HG03139 (cell line): ENCODE measurements around the gene LIMK2.
"Not testable (repeated sequence)": the region's sequence is repeated elsewhere in the genome, so short reads cannot be mapped to it uniquely, and the experiment has no call there.

Source experiments
- ATAC-seq: cut with Tn5 transposase; IDR thresholded peaks from one replicate; pipeline ENCODE4 v1.9.1; 2021; ENCODE audit not compliant: unreplicated experiment

The LIMK2 gene

DNA sequence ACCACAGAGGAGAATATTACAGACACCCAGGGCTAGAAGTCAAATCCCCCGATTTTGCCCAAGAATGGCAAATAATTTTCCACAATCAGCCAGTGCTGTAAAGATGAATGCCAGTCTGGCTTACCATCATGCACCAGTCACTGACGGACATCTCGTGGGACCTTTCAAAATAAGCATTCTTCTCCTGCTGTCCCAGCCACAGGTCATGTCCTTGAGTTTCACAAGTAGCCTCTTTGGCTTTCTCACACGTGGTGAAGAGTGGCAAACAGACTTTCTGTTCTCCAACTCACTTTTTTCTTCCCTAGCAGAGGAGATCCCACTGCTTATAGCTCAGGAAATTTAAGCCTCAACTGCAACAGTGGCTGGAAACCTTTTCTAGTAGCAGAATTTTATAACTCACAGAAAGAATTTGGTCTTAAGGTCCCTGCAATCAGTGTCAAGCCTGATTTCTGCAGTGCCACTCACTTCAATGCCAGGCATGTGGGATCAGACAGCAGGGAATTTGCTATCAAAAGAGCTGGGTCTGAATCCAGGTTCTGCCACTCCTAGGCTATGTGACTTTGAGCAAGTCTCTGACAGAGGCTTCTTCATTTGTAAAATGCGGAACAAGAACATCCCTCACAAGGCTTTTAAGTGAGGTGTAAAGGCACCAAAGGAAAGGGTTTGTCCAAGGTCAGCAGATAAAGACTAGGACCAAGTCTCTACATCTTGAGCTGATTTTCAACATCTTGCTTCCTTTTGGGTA is 76.6 kb downstream of the LIMK2 start:
- ATAC-seq = no peak

DNA sequence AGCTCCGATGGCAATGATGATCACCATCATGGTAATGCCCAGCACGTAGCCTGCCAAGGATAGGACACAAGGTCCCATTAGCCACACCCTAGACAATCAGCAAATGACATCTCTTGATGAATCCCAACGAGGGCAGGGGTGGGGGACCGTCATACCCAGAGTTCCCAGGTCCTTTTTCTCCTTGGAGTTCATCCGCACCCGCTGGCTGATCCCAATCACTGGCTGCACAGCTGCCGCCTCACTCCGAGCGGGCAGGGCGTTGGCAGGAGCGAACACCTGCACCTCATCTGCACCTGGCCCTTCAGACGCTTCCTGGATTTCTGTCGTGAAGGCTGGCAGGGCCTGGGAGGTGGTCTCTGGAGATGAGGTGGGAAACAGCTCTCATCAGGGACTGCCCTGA is 77.2 kb downstream of the LIMK2 start:
- ATAC-seq = no peak

DNA sequence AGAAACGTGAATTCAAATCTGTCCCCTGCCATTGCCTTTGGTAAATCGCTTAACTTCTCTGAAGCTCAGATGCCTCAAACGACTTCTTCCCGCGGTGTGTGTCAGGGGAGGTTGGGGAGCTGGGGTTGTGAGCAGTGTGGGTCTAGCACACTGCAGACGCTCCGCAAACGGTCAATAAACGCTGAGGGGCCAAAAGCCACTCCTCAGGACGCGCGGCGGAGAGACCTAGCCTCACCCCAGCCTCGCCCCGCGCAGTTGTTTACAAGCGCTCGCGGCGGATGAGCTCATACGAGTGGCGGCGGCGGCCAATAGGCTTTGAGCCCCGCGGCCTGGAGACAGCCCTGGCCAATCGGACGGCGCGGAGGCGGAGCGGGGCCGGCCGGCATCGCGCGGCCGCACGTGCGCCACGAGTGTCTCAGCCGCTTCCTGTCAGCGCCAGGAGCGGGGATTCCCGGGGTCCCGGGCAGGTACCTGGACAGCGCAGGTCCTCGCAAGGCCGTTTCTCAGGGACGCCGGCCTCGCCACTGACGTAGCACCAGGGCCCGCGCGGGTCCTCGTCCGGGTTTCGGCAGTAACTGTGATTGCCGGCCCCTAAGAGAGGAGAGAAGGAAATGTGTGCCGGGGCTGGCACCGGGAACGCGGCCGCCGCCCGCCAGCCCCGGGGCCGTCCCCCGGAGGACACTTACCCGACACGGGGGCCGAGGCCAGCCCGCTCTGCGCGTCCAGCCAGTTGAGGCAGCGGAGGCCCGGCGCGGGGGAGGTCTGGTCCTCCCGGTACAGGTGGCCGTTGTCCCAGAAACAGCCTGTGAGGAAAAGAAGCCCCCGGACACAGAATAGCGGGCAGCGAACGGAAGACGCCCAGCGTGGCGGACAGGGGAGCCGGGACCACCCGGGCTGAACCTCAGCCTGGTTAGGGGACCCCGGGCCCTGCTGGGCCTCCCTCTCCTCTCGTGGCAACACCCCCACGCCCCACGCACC is 78.7 kb downstream of the LIMK2 start:
- peak; percentile 93 for ATAC-seq

DNA sequence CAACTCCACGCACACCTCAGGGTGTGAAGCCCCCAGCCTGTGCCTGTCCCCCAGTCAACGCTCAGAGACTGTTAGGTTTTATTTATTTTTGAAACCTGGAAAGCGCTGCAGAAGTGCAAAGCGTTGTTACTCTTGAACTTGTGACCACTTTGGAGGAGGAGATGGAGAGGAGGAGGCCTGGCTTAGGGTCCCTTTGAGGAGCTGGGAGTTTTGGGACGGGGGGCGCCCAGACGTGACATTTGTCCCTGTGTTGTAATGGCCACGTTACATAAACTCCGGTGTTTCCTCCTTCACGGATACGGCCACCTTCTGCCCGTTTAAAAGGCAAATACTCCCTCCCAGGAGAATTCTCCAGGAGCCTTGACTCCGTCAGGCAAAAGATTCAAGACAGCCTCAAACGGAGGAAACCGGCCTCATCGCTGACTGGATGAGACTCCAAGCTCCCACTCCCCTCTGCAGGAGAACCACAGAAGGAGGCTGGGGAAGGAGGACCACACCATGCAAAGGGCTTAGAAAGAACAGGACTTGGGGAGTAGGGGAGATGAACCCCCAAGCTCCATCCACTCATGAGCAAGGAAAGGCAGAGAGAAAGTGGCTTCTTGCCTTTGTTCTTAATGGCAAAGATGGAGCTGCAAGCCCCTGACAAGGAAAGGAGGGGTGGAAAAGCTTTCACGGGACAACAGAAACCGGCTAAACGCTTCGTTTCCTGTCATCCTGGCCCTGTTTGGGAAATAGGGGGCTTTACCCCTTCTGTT is 79.6 kb downstream of the LIMK2 start:
- ATAC-seq = no peak

DNA sequence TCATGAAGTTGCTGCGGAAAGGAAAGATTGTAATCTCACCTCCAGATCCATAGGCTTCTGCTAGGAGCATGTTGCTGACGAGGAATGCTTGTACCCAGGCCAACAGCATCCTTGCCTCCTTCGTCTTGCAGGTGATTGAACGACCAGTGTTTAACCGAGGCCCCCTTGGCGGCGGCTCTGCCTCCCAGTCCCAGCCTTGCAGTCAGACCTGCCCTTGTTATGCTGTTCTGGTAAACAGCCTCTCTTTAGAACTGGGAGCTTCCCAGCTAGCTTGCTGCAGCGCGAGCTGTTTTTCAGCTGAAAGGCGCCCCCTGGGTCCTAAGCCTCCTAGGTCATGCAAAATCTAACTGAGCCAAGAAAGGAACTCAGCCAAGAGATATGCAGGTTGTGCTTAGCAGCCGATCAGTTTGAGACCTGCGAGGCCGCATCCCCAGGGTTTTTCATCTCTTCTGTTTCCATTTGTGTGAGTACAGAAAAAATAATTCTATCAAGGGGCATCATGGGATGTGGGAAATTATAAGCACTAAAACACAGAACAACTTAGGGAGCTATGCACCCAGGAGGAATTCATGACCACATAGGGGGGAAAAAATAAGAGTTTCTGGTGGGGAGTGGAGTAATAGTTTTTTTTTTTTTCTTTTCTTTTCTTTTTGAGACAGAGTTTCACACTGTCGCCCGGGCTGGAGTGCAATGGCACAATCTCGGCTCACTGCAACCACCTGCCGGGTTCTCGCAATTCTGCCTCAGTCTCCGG is 80.3 kb downstream of the LIMK2 start, which contains the start of gene PIK3IP1:
PIK3IP1 (minus strand) TSS at position 253 of the 754 bp plus-strand sequence; CDS start at position 109, 144 bp downstream.
- ATAC-seq = no peak

DNA sequence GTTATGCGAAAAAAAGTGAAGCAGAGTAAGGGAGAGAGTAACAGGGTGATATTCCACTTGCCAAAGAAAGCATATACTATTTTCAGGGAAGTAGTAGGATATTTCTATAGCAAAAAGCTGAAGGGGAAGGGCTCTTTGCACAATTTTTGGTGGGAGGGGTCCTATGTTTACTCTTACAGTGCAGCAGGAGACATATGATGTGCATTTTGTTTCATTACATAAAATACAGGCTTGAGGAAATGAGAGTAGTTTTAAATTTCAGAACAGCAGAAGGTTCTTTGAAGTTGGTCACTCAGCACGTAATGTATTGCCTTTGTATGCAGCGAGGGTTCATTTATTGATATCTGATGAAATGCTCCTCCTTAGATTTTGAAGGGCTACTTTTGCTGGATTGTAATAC is 83.3 kb downstream of the LIMK2 start:
- no peak for ATAC-seq

DNA sequence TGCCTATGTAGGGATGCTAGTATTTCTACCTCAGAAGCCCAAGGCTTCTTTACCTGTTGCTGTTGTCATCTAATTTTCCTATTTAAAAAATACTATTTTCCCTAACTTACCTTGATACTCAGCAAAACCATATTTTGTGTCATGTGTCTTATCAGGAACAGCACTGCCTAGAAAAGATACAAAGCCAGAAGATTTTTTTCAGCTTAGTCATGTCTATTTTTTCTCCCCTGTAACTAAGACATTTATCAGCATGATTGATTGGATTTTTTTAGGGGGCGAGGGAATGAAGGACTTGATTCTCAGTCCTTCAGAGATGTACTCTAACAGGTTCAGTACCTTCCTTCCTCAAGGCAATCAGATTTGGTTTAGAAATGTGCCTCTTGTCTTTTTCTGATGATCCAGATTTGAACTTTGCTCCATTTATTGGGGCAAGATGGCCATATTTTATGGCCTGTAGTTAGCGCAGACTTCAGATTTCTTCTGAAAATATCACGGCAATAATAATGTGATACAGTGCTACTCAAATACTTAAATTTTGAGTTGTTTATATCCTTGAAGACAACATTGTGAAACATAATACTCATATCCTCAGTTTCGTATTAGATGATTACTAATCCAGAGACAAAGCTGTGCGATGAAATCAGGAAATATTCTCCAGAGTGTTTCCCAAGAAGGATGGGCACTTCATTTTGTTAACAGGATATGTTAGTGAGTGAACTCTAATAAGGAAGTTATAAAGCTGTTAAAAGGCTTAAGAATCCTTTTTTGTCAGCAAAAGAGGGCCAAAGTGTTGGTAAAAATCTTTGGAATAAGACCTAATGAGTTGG is 83.9 kb downstream of the LIMK2 start:
- ATAC-seq = no peak

DNA sequence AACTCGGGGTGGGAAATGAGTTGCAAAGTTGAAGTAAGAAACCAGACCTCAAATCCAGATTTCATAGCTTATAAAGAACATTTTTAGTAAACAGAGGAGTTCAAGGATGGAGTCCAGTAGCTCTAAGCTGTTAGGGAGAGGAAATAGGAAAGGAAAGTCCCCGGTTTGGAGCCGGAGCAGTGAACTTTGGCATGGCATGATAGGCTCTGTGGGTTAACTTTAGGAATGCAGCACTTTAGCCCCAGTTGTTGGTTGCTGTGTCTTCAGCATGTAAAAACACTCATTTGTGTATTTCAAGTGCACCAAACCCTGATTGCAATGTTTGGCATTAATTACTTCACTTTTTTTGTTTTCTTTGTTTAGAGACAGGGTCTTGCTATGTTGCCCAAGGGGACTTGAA is 88.8 kb downstream of the LIMK2 start:
- no peak for ATAC-seq

DNA sequence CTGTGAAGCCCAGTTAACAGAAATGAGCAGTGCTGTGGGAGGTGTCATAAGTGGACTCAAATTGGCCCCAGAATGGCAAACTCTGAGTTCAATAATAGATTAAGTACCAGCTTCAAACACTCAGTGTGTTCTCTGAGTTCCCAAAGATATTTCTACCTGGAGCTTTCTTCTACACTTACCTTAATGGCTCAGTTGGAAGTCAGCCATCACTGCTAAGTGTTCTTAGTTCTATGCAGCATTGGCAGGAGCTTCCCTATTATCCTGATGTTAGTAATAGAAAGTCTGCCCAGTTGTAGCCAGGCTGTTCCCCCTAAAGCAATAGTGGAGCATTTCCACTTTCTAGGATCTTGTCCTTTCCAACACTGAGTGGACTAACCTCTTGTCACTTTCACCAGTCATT is 89.9 kb downstream of the LIMK2 start:
- ATAC-seq = no peak

DNA sequence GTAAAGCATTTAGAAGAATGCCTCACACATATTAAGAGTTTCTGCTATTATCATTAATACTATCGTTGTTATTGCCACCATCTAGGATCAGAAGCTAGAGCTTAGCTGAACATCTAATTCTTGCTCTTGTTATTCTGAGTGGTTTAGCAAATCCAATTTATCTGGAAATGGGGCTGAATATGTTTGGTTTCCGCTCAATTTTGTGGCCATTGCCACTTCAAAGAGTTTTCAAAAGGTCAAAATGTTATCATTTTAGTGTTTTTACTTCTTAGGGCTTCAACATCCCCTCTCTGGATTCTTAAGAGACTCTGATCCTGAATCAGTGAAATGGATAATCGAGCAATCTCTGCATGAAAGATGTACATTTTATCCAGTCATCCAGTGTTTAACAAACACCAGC is 90.4 kb downstream of the LIMK2 start:
- no peak for ATAC-seq

DNA sequence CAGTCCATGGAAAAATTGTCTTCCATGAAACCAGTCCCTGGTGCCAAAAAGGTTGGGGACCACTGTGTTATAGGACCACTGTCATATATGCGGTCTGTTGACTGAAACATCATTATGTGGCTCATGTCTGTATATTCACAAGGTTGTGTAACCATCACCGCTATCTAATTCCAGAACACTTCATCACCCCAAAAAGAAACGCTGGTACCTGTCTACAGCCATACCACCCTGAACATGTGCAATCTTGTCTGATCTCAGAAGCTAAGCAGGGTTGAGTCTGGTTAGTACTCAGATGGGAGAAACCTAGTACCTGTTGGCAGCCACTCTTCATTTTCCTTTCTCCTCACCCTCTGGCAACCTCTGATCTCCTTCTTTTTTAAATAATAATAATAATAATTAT is 93.1 kb downstream of the LIMK2 start:
- no peak for ATAC-seq

DNA sequence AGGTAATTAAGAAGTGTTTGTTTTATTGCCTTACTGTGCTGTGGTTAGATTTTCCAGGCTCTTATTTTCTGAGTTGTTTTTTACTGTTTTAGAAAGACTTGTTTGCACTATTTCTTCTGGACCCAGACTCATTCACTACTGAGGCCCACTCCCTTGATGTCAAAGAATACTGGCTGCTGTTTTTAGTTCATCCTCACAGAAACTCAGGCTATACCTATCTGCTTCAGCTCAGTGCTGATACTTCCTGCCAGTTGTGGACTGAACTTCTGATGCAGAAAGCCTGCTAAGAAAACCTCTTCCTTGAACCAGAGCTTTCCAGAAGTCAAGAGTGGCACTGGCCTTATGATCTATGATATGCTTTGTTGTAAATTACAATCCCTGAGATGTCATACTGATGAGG is 96.1 kb downstream of the LIMK2 start:
- ATAC-seq = no peak

DNA sequence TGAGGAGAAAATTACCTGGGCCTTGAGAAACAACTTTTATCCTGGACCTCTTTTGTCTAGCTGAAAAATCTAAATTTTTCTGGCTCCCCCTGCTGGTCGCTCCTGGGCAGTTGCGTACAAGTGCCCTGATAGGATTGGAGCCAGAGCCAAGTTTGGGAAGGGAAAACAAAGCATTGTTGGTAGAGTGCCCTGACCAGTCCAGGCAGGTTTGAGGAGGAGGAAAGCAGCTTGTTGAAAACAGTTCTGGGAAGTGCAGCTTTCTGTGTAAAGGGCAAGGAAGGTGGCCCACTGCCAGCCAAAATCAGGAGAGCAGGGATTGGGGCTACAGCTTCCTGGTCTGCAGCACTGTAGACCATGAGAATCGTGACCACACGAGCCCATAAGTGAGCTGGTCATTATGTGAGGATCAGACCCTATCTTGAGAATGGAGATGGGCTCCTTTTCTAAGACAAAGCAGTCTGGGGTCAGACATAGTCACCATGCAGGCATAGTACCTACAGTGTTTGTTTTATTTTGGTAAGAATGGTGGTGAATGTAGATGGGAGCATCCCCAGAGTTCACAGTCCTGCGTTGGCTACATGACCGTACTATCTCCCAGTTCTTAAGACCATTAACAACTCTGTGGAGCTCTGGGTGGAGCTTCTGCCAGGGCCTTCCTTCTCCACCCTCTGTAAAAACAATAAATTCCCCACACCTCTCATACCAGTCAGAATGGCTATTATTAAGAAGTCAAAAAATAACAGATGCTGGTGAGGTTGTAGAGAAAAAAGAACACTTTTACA is 101.5 kb downstream of the LIMK2 start:
- ATAC-seq = no peak

DNA sequence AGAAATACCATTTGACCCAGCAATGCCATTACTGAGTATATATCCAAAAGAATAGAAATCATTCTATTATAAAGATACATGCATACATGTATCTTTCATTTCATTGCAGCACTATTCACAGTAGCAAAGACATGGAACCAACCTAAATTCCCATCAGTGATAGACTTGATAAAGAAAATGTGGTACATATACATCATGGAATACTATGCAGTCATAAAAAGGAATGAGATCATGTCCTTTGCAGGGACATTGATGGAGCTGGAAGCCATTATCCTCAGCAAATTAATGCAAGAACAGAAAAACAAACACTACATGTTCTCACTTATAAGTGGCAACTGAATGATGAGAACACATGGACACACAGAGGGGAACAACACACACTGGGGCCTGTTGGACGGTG is 102.1 kb downstream of the LIMK2 start:
- ATAC-seq = not testable (repeated sequence)

DNA sequence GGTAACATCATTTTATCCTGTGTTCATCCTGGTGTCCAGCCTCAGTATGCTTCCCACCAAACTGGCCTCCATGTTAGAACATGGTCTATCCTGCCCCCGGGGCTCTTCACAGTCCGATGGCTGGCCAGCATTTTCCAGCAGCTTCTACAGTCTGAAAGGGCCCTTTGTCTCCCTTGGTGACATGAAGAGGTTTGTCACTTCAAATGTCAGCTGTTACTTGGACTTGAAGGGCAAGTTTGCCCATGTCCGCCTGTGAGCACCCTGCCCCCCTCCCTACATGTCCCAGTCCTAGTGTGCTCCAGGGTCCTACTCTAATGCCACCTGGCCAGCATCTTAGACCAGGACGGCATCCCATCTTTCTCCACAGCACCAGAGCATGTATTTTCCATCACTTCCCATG is 109.3 kb downstream of the LIMK2 start:
- no peak for ATAC-seq

DNA sequence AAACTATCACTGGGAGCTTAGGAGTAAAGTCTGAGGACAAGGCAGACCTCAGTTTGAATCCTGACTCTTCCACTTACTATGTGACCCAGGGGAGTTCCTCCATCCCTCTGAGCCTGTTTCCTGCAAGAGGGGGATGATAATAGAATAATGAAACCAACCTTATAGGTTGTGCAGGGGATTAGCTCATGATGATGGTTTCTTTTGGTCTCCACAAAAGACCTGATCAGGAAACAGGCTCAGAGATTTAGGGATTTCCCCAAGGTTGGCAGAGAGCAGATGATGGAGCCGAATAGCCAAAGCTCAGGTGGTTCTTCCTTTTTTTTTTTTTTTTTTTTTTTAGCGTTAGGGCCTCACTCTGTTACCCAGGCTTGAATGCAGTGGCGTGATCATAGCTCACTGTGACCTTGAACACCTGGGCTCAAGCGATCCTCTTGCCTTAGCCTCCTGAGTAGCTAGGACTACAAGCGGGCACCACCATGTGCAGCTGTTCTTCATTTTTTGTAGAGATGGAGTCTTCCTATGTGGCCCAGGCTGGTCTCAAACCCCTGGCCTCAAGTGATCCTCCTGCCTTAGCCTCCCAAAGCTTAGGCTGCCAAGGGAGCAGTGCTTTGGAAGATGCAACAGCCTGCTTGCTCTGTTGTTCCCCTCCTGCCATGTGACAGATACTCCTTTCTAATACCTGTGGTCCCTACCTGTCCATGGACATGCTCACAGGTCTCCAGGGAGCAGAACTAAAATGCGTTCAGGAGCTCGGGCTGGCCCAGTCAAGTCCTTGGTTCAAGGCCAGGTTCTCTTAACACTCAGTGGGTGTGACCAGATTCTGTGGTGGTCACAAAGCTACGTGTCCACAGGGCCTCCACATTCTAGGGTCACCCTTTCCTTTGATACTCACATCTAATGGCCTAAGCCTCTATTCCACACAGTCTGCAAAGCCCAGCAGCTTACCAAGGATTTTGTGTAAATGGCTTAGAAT is 111.8 kb downstream of the LIMK2 start:
- no peak for ATAC-seq

DNA sequence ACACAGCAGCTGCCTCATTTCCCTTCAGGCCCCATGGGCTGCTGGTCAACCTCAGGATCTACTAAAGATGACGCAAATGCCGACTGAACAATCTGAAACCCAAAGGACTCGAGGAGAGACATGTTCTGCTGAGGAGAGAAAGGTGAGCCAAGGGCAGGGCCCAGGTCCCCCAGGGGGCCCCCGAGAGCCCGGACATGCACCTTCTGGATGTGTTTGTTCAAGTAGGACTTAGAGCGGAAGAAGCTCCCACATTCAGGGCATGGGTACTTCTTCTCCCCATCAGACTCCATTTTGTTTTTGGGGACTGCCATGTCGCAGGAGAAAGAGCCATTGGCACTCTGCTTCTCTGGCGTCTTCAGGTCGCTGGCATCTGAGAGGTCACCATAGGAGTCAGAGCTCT is 114.8 kb downstream of the LIMK2 start:
- ATAC-seq = no peak
